ENCODE data around the gene FLG2. TPM values are rescaled to one million over a fixed set of nuclear protein-coding genes. Genes with fewer than 3 reads are reported as not detected.

Gene FLG2
- total RNA-seq, 6 donors from 2014 or later = not detected

DNA sequence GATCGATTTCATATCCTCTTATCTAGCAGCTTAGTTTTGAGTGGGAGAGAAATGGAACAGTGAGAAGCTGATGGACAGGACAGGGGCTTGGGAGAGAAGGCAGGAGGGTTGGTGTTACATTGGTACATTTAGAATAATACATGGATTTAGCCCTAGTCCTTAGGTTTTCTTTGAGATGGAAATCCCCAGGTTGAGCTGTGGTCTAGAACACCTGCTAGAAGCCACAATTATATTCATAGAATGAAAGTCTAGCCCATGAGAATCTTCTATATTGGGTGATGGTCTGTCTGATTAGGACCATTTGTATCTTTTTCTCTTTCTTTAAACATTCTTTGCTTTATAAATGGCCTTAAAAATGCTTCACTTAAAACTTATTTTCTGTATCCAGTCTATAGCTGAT lies 34.3 kb upstream of the FLG2 start:
- no peaks in the 10 kb centered on the region for H3K36me3 ChIP-seq
- no peak for ATAC-seq (ENCODE audit: low FRiP score in 2 of 2)
- no peaks in the 10 kb centered on the region for H3K27me3 ChIP-seq
- no peak overlapping the region for H3K4me3 ChIP-seq
- no peak for DNase-seq
- no peak overlapping the region for H3K27ac ChIP-seq
- WGBS, 2 donors = 39 to 50% methylated on average over 1 of the region's 1 CpG
- TF ChIP-seq EP300 (IDR thresholded peaks at IDR 0.05) (no peak), POLR2AphosphoS5 (IDR thresholded peaks at IDR 0.05) (no peak), POLR2A (IDR thresholded peaks at IDR 0.05) (no peak)
- TF ChIP-seq, protein P1, sequence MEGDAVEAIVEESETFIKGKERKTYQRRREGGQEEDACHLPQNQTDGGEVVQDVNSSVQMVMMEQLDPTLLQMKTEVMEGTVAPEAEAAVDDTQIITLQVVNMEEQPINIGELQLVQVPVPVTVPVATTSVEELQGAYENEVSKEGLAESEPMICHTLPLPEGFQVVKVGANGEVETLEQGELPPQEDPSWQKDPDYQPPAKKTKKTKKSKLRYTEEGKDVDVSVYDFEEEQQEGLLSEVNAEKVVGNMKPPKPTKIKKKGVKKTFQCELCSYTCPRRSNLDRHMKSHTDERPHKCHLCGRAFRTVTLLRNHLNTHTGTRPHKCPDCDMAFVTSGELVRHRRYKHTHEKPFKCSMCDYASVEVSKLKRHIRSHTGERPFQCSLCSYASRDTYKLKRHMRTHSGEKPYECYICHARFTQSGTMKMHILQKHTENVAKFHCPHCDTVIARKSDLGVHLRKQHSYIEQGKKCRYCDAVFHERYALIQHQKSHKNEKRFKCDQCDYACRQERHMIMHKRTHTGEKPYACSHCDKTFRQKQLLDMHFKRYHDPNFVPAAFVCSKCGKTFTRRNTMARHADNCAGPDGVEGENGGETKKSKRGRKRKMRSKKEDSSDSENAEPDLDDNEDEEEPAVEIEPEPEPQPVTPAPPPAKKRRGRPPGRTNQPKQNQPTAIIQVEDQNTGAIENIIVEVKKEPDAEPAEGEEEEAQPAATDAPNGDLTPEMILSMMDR (IDR thresholded peaks at IDR 0.05) = no peak
- no peaks in the 10 kb centered on the region for H3K9me3 ChIP-seq
- no peaks in the 10 kb centered on the region for H3K4me1 ChIP-seq

DNA sequence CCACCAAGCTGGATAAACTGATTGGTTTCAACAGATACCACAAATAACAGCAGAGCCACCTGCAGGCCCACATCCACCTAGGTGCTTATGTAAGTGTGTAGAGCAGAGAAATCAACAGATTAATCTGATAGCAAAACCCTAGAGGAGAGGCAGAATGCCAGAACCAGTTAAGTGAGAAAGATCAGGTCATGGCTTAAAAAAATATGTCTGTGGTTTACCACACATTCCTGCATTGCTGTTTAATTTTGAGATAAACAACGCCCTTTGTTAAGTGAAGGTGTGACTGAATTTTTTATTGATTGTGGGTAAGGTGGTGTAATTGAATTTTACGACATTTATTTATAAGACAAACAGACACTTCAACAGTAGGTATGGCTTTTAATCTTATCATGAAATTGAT lies 33.1 kb upstream of the FLG2 start:
- no peaks in the 10 kb centered on the region for H3K4me1 ChIP-seq
- no peaks in the 10 kb centered on the region for H3K27me3 ChIP-seq
- ATAC-seq (ENCODE audit: low FRiP score in 2 of 2) = peak in 1 of 2 donors; percentile 51
- no peak for DNase-seq
- H3K4me3 ChIP-seq = no peak overlapping the region
- H3K27ac ChIP-seq = no peak overlapping the region
- no peaks in the 10 kb centered on the region for H3K36me3 ChIP-seq
- TF ChIP-seq, protein P1 (IDR thresholded peaks at IDR 0.05) = no peak
- TF ChIP-seq EP300 (IDR thresholded peaks at IDR 0.05) = no peak
- no peak for TF ChIP-seq POLR2AphosphoS5 (IDR thresholded peaks at IDR 0.05)
- TF ChIP-seq POLR2A (IDR thresholded peaks at IDR 0.05) = no peak
- H3K9me3 ChIP-seq = no peaks in the 10 kb centered on the region
- 35 to 44% methylated on average over 2 of the region's 2 CpGs for WGBS, 2 donors

DNA sequence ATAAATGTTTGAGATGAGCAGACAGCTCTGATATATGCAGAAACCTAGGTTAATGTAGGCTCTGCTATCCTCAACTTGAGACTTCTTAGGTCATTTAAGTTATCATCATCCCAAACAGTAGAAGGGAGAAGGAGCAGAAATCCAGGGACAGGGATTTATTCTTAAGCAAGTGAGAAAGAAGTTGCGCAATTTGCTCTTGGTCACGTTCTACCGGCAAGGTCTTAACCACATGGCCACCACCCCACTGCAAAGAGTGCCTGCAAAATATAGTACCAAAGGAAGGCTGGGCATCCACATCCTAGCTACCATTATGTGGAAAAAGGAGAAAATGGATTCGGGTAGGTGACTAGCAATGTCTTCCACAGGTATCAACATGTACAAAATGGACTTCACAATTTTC lies 29.1 kb upstream of the FLG2 start:
- H3K9me3 ChIP-seq = no peaks in the 10 kb centered on the region
- H3K27me3 ChIP-seq = no peaks in the 10 kb centered on the region
- H3K4me3 ChIP-seq = no peak overlapping the region
- ATAC-seq (ENCODE audit: low FRiP score in 2 of 2) = no peak
- WGBS, 2 donors = 57 to 65% methylated on average over 4 of the region's 4 CpGs
- DNase-seq = no peak
- H3K27ac ChIP-seq = no peak overlapping the region
- H3K4me1 ChIP-seq = no peaks in the 10 kb centered on the region
- no peaks in the 10 kb centered on the region for H3K36me3 ChIP-seq
- TF ChIP-seq, protein P1 (IDR thresholded peaks at IDR 0.05) = no peak
- TF ChIP-seq POLR2A (IDR thresholded peaks at IDR 0.05) = no peak
- no peak for TF ChIP-seq EP300 (IDR thresholded peaks at IDR 0.05)
- TF ChIP-seq POLR2AphosphoS5 (IDR thresholded peaks at IDR 0.05) = no peak

DNA sequence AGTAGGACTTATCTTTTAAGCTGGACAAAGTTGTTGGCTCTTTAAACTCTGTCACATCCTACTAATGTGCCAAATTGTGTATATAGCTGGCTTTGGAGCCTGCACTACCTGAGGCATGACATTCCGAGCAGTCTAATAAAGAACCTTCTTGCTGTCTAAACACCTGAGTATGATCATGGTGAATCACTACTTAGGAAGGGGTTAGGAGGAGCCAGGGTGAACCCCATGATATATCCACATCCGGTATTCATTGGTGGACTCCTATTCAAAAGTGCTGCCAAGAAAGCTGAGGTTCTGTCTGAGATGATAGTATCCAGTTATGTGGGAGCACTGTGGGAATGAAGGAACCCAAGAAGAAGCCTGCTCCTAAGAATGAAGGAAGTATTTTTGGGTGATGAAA lies 27.1 kb upstream of the FLG2 start:
- WGBS, 2 donors = 79 to 85% methylated on average over 2 of the region's 2 CpGs
- ATAC-seq (ENCODE audit: low FRiP score in 2 of 2) = no peak
- DNase-seq = no peak
- Histone ChIP-seq H3K4me3 (no peak overlapping the region), H3K36me3 (no peaks in the 10 kb centered on the region), H3K9me3 (no peaks in the 10 kb centered on the region), H3K27me3 (no peaks in the 10 kb centered on the region), H3K4me1 (no peaks in the 10 kb centered on the region), H3K27ac (no peak overlapping the region)
- TF ChIP-seq, protein P1 (IDR thresholded peaks at IDR 0.05) = no peak
- no peak for TF ChIP-seq POLR2A (IDR thresholded peaks at IDR 0.05)
- no peak for TF ChIP-seq POLR2AphosphoS5 (IDR thresholded peaks at IDR 0.05)
- TF ChIP-seq EP300 (IDR thresholded peaks at IDR 0.05) = no peak

DNA sequence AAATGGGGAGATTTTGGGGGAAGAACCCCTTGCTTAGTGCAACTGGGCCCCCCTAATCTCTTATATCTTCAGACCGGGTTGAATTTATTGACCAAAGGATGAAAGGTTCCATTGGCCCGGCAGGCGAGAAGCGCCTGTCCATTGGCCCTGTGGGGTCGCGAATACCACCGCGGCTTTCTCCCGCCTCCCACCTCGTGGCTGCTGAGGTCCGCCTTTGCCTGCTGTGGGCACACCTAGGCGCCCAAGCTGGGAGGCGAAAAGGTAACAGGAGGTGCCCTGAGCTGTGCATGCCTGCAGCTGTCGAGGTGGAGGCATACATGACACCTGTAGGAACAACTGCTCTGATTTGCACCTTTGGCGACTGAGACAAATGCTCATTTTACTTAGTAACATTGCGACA lies 21.1 kb upstream of the FLG2 start:
- no peaks in the 10 kb centered on the region for H3K9me3 ChIP-seq
- H3K27ac ChIP-seq = no peak overlapping the region
- no peak for TF ChIP-seq EP300 (IDR thresholded peaks at IDR 0.05)
- ATAC-seq (ENCODE audit: low FRiP score in 2 of 2) (no peak), DNase-seq (peak in 1 of 2 donors; percentile 35)
- H3K4me3 ChIP-seq = no peak overlapping the region
- no peaks in the 10 kb centered on the region for H3K4me1 ChIP-seq
- 78 to 80% methylated on average over 15 to 16 of the region's 16 CpGs for WGBS, 2 donors
- no peaks in the 10 kb centered on the region for H3K36me3 ChIP-seq
- H3K27me3 ChIP-seq = no peaks in the 10 kb centered on the region

Data from upper lobe of left lung (tissue), 6 donors.